AG09309 (cell line): ENCODE data around the gene MYORG.
"Not testable (repeated sequence)": the region's sequence is repeated elsewhere in the genome, so short reads cannot be mapped to it uniquely, and the experiment has no call there.

Experiments
- DNase-seq: peaks from one replicate; pipeline ENCODE4 v3.0.0-alpha.2; 2010; ENCODE audit warnings: low read depth
- H3K4me3 ChIP-seq: 2 replicates; pipeline ENCODE4 v1.5.1; 2011; ENCODE audit warnings: mild to moderate bottlenecking, low read depth, low read length, moderate library complexity; ENCODE audit not compliant: control insufficient read depth
- TF ChIP-seq, protein P1 (sequence below): IDR thresholded peaks from 2 replicates; pipeline ENCODE4 v1.5.1; 2011; ENCODE audit warnings: mild to moderate bottlenecking, low read depth, low read length, inconsistent platforms; ENCODE audit not compliant: insufficient read depth, control insufficient read depth; ENCODE audit errors: missing control alignments

MYORG gene

DNA sequence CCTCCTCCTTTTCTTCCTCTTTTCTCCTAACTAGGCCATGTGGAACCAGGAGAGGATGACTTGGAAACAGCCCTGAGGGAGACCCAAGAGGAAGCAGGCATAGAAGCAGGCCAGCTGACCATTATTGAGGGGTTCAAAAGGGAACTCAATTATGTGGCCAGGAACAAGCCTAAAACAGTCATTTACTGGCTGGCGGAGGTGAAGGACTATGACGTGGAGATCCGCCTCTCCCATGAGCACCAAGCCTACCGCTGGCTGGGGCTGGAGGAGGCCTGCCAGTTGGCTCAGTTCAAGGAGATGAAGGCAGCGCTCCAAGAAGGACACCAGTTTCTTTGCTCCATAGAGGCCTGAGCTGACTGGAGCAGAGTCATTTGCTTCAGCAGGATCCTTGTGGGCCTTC lies 33.6 kb downstream of the MYORG start:
- no peak for DNase-seq

DNA sequence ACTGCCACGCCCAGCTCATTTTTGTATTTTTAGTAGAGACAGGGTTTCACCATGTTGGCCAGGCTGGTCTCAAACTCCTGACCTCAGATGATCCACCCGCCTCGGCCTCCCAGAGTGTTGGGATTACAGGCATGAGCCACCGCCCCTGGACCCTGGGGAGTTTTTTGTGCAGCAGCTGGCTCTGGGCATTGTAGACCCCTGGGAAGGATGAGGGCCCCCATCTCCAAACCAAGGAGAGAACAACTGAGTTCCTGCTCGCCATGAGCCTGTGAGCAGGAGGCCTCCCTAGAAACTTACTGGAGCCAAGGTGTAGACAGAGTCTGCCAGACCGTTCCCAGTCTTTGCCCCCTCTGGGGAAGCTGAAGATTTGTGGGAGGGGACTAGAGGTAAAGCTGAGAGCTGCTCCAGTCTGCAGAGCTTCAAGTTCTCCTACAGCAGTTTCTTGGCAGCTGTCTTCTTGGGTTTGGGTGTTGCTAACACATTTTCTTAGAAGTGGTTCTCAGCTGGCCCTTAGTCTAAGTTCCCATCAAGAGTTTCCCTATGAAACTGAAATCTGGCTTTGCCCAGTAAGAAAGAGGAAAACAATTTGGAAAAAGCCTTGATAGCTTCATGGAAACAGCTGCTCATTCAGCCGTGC lies 34.9 kb downstream of the MYORG start:
- no peak for DNase-seq
- TF ChIP-seq, protein P1, sequence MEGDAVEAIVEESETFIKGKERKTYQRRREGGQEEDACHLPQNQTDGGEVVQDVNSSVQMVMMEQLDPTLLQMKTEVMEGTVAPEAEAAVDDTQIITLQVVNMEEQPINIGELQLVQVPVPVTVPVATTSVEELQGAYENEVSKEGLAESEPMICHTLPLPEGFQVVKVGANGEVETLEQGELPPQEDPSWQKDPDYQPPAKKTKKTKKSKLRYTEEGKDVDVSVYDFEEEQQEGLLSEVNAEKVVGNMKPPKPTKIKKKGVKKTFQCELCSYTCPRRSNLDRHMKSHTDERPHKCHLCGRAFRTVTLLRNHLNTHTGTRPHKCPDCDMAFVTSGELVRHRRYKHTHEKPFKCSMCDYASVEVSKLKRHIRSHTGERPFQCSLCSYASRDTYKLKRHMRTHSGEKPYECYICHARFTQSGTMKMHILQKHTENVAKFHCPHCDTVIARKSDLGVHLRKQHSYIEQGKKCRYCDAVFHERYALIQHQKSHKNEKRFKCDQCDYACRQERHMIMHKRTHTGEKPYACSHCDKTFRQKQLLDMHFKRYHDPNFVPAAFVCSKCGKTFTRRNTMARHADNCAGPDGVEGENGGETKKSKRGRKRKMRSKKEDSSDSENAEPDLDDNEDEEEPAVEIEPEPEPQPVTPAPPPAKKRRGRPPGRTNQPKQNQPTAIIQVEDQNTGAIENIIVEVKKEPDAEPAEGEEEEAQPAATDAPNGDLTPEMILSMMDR = no peak
- H3K4me3 ChIP-seq = no peak overlapping the region

More for the DNA sequence above, 33.6 kb downstream of the MYORG start:
- H3K4me3 ChIP-seq = no peak overlapping the region
- TF ChIP-seq, protein P1 = no peak

DNA sequence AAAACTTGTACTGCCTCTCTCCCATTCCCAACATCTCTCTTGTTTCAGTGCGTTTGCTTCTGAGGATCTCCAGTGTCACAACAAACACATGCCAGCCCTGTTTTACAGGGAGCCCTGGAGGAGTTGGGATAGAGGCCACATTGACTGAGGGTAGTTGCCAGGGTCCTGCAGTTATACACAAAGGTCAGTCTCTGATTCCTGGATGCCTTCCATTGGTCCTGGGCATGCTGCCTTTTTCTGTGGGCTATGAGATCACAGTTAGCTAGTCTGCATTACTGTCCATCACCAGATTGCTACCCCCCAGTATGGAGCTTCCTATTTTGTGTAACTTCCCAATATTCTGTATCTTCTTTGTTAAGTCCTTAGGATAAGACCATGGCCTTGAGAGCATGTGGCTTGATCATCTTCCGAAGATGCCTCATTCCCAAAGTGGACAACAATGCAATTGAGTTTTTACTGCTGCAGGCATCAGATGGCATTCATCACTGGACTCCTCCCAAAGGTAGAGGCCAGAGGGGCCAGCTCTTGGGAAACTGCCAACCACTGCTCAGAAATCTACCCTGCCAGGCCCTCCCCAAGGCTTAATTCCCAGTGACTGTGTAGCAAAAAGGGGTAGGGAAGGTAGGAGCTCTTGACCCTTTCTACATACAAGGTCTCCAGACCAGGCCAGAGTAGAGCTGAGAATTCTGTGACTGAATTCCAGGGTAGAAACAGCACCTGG lies 37.9 kb downstream of the MYORG start:
- H3K4me3 ChIP-seq = no peak overlapping the region
- TF ChIP-seq, protein P1 = no peak
- no peak for DNase-seq

DNA sequence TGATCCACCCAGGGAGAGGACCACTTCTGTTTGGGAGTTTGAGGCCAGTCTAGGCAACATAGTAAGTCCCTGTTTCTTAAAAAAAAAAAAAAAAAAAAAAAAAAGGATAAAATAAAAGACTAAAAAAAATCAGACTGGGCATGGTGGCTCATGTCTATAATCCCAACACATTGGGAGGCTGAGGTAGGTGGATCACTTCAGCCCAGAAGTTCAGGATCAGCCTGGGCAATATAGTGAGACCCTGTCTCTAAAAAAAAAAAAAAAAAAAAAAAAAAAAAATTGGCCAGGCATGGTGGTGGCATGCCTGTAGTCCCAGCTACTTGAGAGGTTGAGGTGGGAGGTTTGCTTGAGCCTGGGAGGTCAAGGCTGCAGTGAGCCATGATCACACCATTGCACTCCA lies 38.6 kb downstream of the MYORG start:
- not testable (repeated sequence) for DNase-seq

DNA sequence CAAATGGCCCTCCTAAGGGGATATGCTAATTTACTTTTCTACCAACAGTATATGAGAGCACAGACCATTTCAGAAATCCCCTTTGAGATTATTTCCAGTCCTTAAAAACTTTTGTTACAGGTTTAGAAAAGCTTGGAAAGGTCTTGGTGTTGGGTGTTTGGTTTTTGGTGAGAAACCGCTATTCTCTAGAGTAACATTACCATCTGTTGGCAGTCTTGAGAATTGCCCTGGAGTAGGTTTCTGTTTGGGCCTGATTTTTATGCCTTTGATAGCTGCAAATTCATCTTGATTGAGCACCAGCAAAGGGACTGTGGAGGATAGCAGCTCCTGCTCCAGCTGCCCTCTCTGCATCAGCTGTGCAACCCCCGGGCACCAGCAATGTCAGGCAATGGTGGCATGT lies 39.3 kb downstream of the MYORG start:
- no peak overlapping the region for H3K4me3 ChIP-seq
- DNase-seq = no peak
- TF ChIP-seq, protein P1 = peak; percentile 17

More for the DNA sequence above, 38.6 kb downstream of the MYORG start:
- not testable (repeated sequence) for H3K4me3 ChIP-seq

DNA sequence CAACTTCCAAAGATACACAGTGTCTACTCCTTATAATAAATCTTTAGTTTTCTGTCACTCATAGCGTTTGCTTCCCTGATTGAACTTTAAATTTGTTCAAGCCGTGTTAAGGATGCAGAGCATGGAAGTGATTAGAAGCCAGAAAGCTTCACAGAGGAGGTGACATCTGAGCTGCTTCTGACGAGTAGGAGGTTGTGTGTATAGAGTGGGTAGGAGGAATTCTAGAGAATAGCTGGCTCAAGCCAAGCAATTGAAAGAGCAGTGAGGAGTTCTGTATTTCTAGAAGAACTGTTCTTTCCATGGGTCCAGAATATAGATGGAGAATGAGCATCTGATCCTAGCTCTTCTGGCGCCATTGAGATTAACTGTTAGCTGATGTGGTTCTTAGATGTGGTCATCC lies 41.3 kb downstream of the MYORG start:
- DNase-seq = no peak
- H3K4me3 ChIP-seq = no peak overlapping the region
- TF ChIP-seq, protein P1 = no peak

DNA sequence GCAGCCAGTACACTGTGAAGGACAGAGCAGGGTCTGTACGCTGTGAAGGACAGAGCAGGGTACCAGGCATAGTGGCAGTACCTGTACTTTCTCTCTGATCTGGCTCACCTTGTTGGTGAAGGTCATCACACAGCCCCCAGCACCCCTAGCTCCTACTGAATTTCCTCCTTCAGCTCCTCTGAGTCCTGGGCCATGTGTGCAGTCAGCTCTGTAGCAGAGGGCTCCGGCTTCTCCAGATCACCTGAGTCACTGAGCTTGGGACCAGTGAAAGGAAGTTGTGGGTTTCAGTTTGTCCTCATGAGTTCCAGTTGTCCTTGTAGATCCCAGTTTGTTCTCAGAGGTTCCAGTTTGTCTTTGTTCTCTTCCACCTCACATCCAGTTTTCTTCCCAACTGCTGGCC lies 41.8 kb downstream of the MYORG start:
- H3K4me3 ChIP-seq = no peak overlapping the region
- TF ChIP-seq, protein P1 = no peak
- no peak for DNase-seq
